SIG-M5 treated with dmso at 0.1 percent for 504 hours (cell line): ENCODE results near the gene CDC25A.

Experiments used
- DNase-seq: peaks from one replicate; lab custom pipeline; 2025; ENCODE audit not compliant: unreplicated experiment; lab: John Stamatoyannopoulos, UW

Gene CDC25A

DNA sequence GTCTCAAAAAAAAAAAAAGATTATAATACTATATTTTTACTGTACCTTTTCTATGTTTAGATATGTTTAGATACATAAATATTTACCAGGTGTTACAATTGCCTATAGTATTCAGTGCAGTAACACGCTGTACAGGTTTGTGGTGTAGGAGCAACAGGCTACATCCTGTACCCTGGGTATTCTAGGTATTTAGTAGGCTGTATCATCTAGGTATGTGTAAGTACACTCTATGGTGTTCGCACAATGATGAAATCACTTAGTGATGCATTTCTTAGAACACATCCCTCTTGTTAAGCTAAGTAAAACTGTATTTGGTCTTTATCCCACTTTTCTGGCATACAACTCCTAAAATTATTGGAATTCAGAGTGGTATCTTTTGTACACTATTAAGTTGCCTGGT is 77.8 kb downstream of the CDC25A start:
- DNase-seq = no peak

DNA sequence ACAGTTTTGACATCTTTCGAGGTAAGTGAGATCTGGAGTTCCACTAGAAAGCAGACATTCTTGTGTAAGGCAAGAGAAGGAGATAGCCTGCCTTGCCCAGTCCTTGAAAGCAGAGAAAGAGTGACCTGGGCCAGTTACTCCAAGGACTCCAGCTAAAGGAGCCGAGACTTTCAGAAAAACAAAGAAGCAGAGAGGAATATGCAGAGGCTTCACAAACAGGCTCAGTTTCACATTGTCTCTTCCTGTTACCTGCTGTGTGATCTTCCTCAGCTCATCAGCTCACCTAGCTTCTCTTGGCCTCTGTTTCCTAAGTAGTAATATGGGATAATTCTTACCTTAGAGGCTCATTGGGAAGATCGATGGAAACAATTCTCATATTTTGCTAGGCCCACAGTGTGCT is 81.0 kb downstream of the CDC25A start:
- DNase-seq = no peak
